H9 (cell line): ENCODE data around the gene NDUFS3. TPM values are rescaled to one million over a fixed set of nuclear protein-coding genes. Genes with fewer than 3 reads are reported as not detected.

ENCODE experiments used
- DNase-seq: peaks from one replicate; pipeline ENCODE4 v3.0.0-alpha.2; 2017
- H2AFZ ChIP-seq: one replicate; pipeline ENCODE4 v1.6.1; 2013; ENCODE audit warnings: mild to moderate bottlenecking, low read length, control low read depth, moderate library complexity
- H2AK5ac ChIP-seq: 2 replicates; pipeline ENCODE4 v1.6.1; 2013; ENCODE audit warnings: low read length, control low read depth, mixed read lengths; ENCODE audit not compliant: insufficient read length
- H2BK120ac ChIP-seq: one replicate; pipeline ENCODE4 v1.6.1; 2013; ENCODE audit warnings: low read depth, mild to moderate bottlenecking, low read length, control low read depth, inconsistent platforms; ENCODE audit not compliant: poor library complexity, severe bottlenecking
- H2BK12ac ChIP-seq: 2 replicates; pipeline ENCODE4 v1.6.1; 2013; ENCODE audit warnings: low read length, control low read depth, mixed read lengths, low read depth; ENCODE audit not compliant: insufficient read length
- H2BK15ac ChIP-seq: 2 replicates; pipeline ENCODE4 v1.6.1; 2013; ENCODE audit warnings: low read depth, low read length, control low read depth
- H2BK20ac ChIP-seq: one replicate; pipeline ENCODE4 v1.6.1; 2013; ENCODE audit warnings: low read depth, mild to moderate bottlenecking, low read length, control low read depth, inconsistent platforms; ENCODE audit not compliant: poor library complexity, severe bottlenecking
- H2BK5ac ChIP-seq: 2 replicates; pipeline ENCODE4 v1.6.1; 2013; ENCODE audit warnings: low read length, control low read depth, mixed read lengths; ENCODE audit not compliant: insufficient read length
- H3K14ac ChIP-seq: 2 replicates; pipeline ENCODE4 v1.6.1; 2013; ENCODE audit warnings: low read length, control low read depth; ENCODE audit not compliant: insufficient read depth
- H3K18ac ChIP-seq: 2 replicates; pipeline ENCODE4 v1.6.1; 2013; ENCODE audit warnings: low read depth, mild to moderate bottlenecking, mixed read lengths, low read length, control low read depth; ENCODE audit not compliant: insufficient read length
- H3K23ac ChIP-seq: 2 replicates; pipeline ENCODE4 v1.6.1; 2013; ENCODE audit warnings: low read length, control low read depth, mixed read lengths, low read depth; ENCODE audit not compliant: insufficient read length
- H3K23me2 ChIP-seq: 2 replicates; pipeline ENCODE4 v1.6.1; 2013; ENCODE audit warnings: low read depth, mild to moderate bottlenecking, mixed read lengths, low read length, control low read depth; ENCODE audit not compliant: insufficient read length, poor library complexity, severe bottlenecking
- H3K27ac ChIP-seq: 2 replicates; pipeline ENCODE4 v1.5.1; 2013; ENCODE audit warnings: low read length, control low read depth, mixed read lengths, low read depth; ENCODE audit not compliant: insufficient read length
- H3K27me3 ChIP-seq: 2 replicates; pipeline ENCODE4 v1.6.1; 2013; ENCODE audit warnings: low read length, control low read depth, inconsistent platforms; ENCODE audit not compliant: insufficient read depth
- H3K4ac ChIP-seq: 2 replicates; pipeline ENCODE4 v1.6.1; 2013; ENCODE audit warnings: low read depth, mild to moderate bottlenecking, control low read depth, inconsistent platforms, low read length, moderate library complexity
- H3K4me1 ChIP-seq: 2 replicates; pipeline ENCODE4 v1.6.1; 2013; ENCODE audit warnings: low read length, control low read depth, inconsistent platforms; ENCODE audit not compliant: insufficient read depth
- H3K4me2 ChIP-seq: 2 replicates; pipeline ENCODE4 v1.6.1; 2013; ENCODE audit warnings: low read length, control low read depth, mixed read lengths; ENCODE audit not compliant: insufficient read length, insufficient read depth
- H3K56ac ChIP-seq: 2 replicates; pipeline ENCODE4 v1.6.1; 2013; ENCODE audit warnings: low read depth, mild to moderate bottlenecking, mixed read lengths, low read length, control low read depth; ENCODE audit not compliant: insufficient read length
- H3K79me1 ChIP-seq: 2 replicates; pipeline ENCODE4 v1.6.1; 2013; ENCODE audit warnings: low read depth, mild to moderate bottlenecking, moderate library complexity, low read length, control low read depth, inconsistent platforms; ENCODE audit not compliant: insufficient read depth, poor library complexity, severe bottlenecking
- H3K79me2 ChIP-seq: 2 replicates; pipeline ENCODE4 v1.6.1; 2013; ENCODE audit warnings: low read length, control low read depth, inconsistent platforms; ENCODE audit not compliant: insufficient read depth
- H3K9ac ChIP-seq: 2 replicates; pipeline ENCODE4 v1.6.1; 2013; ENCODE audit warnings: low read length, control low read depth, mixed read lengths; ENCODE audit not compliant: insufficient read length; ENCODE audit errors: extremely low read depth
- H3K9me3 ChIP-seq: one replicate; pipeline ENCODE4 v1.6.1; 2013; ENCODE audit warnings: low read depth, low read length, inconsistent platforms; ENCODE audit not compliant: control insufficient read depth
- H3T11ph ChIP-seq: one replicate; pipeline ENCODE4 v1.6.1; 2013; ENCODE audit warnings: mild to moderate bottlenecking, low read length, control low read depth, inconsistent platforms
- H4K20me1 ChIP-seq: one replicate; pipeline ENCODE4 v1.6.1; 2013; ENCODE audit not compliant: control insufficient read depth, insufficient read length, insufficient read depth
- H4K5ac ChIP-seq: 2 replicates; pipeline ENCODE4 v1.6.1; 2013; ENCODE audit warnings: low read depth, mild to moderate bottlenecking, mixed read lengths, low read length, control low read depth; ENCODE audit not compliant: insufficient read length
- H4K8ac ChIP-seq: replicated peaks from 2 replicates; pipeline ENCODE4 v1.6.1; 2013; ENCODE audit warnings: low read length, control low read depth, mixed read lengths, low read depth; ENCODE audit not compliant: insufficient read length
- H4K91ac ChIP-seq: 2 replicates; pipeline ENCODE4 v1.6.1; 2013; ENCODE audit warnings: low read depth, mild to moderate bottlenecking, moderate library complexity, mixed read lengths, low read length, control low read depth; ENCODE audit not compliant: insufficient read length
- H3K27ac Mint-ChIP-seq, 3 experiments: 2 replicates in 2 of 3; 3 replicates in 1 of 3; pipeline ENCODE4 v1.8.0; 2020 to 2021; ENCODE audit warnings: mixed read lengths in 3 of 3, mild to moderate bottlenecking in 1 of 3, moderate library complexity in 1 of 3
- H3K27me3 Mint-ChIP-seq: 2 replicates; pipeline ENCODE4 v1.8.0; 2021; ENCODE audit warnings: low read depth, mild to moderate bottlenecking, moderate library complexity, mixed read lengths
- H3K36me3 Mint-ChIP-seq, 3 experiments: 2 replicates in 2 of 3; 3 replicates in 1 of 3; pipeline ENCODE4 v1.8.0; 2020 to 2021; ENCODE audit warnings: low read depth in 3 of 3, mixed read lengths in 3 of 3; ENCODE audit not compliant: insufficient read depth in 1 of 3
- H3K4me1 Mint-ChIP-seq, 2 experiments: 2 replicates each; pipeline ENCODE4 v1.8.0; 2020; ENCODE audit warnings: mixed read lengths in 2 of 2
- H3K4me3 Mint-ChIP-seq, 2 experiments: 2 replicates in 1 of 2; 3 replicates in 1 of 2; pipeline ENCODE4 v1.8.0; 2020 to 2021; ENCODE audit warnings: mild to moderate bottlenecking in 2 of 2, mixed read lengths in 2 of 2, moderate library complexity in 1 of 2
- H3K9me3 Mint-ChIP-seq, 2 experiments: 2 replicates in 1 of 2; 3 replicates in 1 of 2; pipeline ENCODE4 v1.8.0; 2020; ENCODE audit warnings: mild to moderate bottlenecking in 2 of 2, mixed read lengths in 2 of 2, moderate library complexity in 1 of 2
- CTCF ChIP-seq: fragments of 200-600 bp; sonication (generic); conservative IDR thresholded peaks from 3 replicates; pipeline ENCODE4 v1.8.0; 2021; ENCODE audit warnings: antibody characterized with exemption, mild to moderate bottlenecking
- WGBS: extraction: QIAGEN DNeasy Blood & Tissue Kit; methylation state at CpG from one replicate; pipeline ENCODE4 v1.1.7; 2013; ENCODE audit warnings: missing lambda C conversion rate, low lambda C conversion rate, mixed read lengths; ENCODE audit not compliant: insufficient read length; ENCODE audit errors: extremely low coverage; 5-methylcytosine and 5-hydroxymethylcytosine counted together
- total RNA-seq: library from RNA; stranded (reverse); gene quantifications from 2 replicates; pipeline ENCODE4 v1.2.1, GENCODE V29; 2021

NDUFS3 gene
- total RNA-seq, 1 experiment from 2014 or later = 144 TPM

GRCh38 chr11:47595029-47595428, 16.2 kb downstream of the NDUFS3 start:
- no peak overlapping the region for H2BK20ac ChIP-seq
- no peaks in the 10 kb centered on the region for H3K9me3 ChIP-seq
- peaks cover 10% of the 10 kb centered on the region; the same call in 1 of the 2 replicates for H3K27me3 ChIP-seq
- no peak overlapping the region for H3K27ac Mint-ChIP-seq
- no peak overlapping the region for H4K8ac ChIP-seq
- H3K4me1 Mint-ChIP-seq = peaks cover 26 to 34% of the 10 kb centered on the region in 2 experiments
- H2BK15ac ChIP-seq = no peak overlapping the region
- peak overlapping the region; percentile 73 to 93 for H3K4me3 Mint-ChIP-seq
- peaks cover 13% of the 10 kb centered on the region for H3K23me2 ChIP-seq
- no peak overlapping the region for H3K23ac ChIP-seq
- no peak overlapping the region for H3K4me2 ChIP-seq
- no peak for TF ChIP-seq CTCF
- WGBS = no CpG with 5 or more reads among the region's 7 CpGs
- no peak overlapping the region for H3K9ac ChIP-seq
- DNase-seq = no peak
- no peaks in the 10 kb centered on the region for H3K79me2 ChIP-seq
- H4K5ac ChIP-seq = no peak overlapping the region
- H3K9me3 Mint-ChIP-seq = no peaks in the 10 kb centered on the region
- no peak overlapping the region for H3K27ac ChIP-seq
- no peak overlapping the region for H3K18ac ChIP-seq
- H2BK5ac ChIP-seq = no peak overlapping the region
- H3K79me1 ChIP-seq = no peaks in the 10 kb centered on the region
- H4K20me1 ChIP-seq = no peaks in the 10 kb centered on the region
- H2BK12ac ChIP-seq = no peak overlapping the region
- H3K14ac ChIP-seq = no peak overlapping the region
- no peak overlapping the region for H4K91ac ChIP-seq
- H3K56ac ChIP-seq = no peak overlapping the region
- no peak overlapping the region for H2BK120ac ChIP-seq
- peaks cover 41% of the 10 kb centered on the region for H3K27me3 Mint-ChIP-seq
- no peak overlapping the region for H3T11ph ChIP-seq
- H3K4me1 ChIP-seq = no peaks in the 10 kb centered on the region
- H3K4ac ChIP-seq = no peak overlapping the region
- H2AK5ac ChIP-seq = no peak overlapping the region
- H2AFZ ChIP-seq = no peak overlapping the region
- no peaks in the 10 kb centered on the region; a peak in 1 of 7 replicates for H3K36me3 Mint-ChIP-seq
